IPS-11a (cell line): ENCODE measurements around the gene PIK3R6.

Experiments
- H3K4me3 ChIP-seq: one replicate; pipeline ENCODE4 v1.5.1; 2013; ENCODE audit warnings: low read depth, low read length, control low read depth

PIK3R6 gene

DNA sequence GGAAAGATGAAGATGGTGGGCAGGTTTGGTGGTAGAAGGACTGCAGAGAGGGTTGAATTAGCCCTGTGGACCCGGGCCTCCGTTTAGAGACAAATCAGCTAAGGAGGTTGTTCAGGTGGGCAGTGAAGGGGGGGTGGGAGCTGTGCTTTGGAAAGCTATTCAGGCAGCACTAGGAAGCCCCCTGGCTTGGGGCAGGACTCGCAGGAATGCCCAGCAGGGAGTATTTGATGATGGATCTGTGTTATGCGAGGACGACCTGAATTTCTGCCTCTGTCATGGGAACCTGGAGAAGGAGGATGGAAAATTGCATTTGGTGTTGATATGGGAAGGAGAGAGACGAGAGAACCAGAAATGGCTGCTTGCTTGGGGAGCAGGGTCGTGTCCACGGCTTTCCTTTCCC is 112.6 kb downstream of the PIK3R6 start:
- H3K4me3 ChIP-seq, result no peak overlapping the region

DNA sequence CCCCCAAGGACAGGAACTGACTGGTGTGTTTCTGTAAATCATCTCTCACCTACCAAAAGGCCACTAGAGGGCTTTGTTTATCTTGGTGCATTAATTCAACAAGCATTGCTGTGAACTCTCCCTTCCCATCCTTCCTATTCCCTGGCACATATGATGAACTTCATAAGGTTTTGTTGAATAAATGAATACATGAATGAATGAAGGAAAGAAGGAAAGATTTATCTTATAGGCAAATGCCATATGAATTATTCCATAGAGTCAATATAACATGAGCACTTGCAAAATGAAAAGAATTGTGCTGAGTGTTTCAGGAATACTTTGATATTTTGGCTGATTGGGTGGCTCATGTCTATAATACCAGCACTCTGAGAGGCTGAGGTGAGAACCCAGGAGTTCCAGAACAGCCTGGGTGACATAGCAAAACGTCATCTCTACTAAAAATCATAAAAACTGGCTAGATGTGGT is 113.5 kb downstream of the PIK3R6 start:
- H3K4me3 ChIP-seq, result no peak overlapping the region

DNA sequence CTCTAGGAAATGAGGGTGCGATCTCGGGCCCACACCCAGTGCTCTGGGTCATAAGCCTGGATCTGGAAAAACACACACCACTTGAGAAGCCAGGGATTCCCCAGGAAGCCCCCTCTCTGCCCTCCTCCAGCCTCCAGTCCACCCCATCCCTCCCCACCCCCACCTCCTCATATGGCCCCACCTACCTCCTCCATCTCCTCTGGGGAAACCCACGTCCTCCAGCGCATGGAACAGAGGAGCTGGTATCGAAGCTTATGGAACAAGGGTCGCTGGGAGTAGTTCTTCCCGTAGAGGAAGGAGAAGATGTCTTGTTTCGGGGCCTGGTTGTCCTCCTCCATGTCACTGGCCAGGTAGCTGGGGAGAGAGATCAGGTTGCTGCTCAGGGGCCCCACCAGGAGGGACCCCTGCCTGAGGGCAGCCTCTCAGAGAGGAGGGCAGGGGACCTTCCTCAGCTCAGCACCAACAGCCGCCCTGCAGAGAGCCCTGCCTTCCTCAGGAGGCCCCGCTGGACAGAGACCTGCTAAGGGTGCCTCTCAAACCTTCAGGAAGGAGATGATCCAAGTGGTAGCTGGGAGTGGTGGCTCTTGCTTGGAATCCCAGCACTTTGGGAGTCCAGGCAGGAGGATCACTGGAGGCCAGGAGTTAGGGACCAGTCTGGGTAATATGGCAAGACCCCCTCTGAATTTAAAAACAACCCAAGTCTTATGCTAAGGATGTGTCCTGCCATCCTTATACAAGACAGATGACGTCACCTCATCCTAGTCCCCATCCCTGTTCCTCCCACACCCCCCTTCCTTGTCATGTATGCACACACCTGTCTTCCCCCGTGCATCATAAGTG is 114.1 kb downstream of the PIK3R6 start:
- H3K4me3 ChIP-seq, result no peak overlapping the region
